Fibroblast of upper back skin (primary cell): ENCODE measurements around the gene LST1.

ENCODE experiments used
- DNase-seq: peaks from one replicate; pipeline ENCODE4 v3.0.0-alpha.2; 2013

Gene LST1

DNA sequence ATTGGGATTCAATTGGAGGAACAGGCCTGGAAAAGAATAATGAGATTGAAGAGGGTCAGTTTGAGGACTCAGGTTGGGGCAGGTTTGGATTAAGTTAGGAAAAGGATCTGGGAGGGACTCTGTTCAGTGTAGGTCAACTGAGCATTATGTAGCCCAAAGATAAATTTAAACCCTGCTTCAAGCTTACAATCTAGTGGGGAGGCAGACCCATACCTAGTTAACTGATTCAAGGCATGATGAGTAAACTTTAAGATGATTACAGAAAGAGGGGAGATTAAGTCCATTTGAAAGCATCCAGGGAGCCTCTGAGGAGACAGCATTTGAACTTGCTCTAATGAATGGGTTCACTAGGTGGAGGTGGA lies 25.4 kb upstream of the LST1 start:
- DNase-seq: no peak

DNA sequence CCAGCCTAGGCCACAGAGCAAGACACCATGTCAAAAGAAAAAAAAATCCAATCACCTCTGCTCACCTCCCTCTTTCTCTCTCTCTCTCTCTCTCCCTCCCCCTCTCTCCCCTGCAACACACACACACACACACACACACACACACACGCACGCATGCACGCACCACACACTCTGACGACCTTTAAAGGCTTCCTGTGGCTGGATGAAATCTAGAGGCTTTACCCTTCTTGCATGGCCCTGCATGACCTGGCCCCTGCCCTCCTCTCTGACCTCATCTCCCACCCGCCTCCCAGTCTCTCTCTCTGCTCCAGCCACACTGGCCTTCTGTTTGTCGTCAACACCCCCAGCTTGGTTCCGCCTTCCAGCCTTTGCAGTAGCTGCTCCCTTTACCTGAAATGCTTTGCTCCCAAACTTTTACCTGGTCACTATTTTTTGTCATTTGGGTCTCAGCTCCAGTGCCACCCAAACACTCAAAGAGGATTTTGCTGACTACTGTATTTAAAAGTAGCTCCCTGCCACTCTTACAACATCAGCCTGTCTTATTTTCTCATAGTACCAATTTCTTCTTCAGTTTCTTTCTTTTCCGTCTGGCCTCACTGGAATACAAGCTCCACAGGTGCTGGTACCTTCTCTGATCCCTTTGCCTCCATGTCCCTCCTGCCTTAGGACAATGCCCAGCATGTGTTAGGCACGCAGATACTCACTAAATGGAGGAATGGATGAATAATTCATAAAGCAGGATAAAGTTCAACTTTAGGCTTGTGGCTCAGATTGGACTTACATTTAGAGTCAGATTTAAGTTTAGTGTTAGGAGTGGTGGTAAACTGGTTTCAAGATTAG lies 18.3 kb upstream of the LST1 start:
- no peak for DNase-seq

DNA sequence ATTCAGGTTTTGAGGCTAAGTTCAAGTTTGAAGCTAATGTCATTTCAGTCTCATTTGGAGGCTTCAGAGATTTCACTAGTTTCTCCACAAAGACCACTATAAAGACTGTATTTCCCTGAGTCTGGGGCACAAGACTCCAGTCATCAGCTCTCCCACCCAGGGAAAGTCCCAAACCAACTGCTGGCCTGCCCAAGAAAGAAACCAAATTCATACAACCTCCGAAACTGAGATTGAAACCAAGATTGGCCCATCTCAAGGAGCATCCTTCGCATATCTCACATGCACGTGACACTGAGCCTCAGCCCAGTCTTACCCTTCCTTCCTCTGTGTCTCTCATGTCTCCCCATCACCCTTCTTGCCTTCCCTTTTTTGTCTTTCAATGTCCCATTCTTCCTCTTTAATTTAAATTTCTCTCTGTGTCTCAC lies 17.5 kb upstream of the LST1 start:
- DNase-seq: no peak

DNA sequence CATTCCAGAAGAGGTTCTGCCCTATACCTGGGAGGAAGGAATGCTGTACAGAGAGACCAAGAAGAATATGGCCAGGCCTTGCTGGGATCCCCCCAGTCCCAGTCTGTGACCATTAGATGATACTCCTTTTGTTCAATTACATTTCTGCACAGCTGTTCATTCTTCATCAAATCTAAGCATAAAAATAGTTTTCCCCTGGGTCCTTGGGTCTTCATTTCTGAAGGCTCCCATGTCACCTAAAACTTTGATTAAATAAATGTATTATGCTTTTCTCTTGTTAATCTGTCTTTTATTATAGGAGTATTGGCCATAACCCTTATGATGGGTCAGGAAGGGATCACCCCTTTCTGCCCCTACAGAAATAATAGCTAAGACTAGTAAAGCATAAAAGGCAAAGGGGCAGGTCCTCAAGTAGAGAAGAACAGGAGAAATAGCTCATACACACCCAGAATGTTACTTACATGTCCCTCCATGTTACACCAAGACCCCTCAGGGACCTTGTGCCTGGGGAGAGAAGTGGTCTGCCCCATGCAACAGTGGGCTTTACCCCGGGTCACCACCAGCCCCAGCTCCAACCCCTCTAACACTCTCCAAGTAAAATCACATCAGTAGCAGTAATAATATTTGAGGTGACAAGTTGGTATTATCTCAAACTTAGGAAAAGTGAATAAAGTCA lies 16.1 kb upstream of the LST1 start:
- no peak for DNase-seq

DNA sequence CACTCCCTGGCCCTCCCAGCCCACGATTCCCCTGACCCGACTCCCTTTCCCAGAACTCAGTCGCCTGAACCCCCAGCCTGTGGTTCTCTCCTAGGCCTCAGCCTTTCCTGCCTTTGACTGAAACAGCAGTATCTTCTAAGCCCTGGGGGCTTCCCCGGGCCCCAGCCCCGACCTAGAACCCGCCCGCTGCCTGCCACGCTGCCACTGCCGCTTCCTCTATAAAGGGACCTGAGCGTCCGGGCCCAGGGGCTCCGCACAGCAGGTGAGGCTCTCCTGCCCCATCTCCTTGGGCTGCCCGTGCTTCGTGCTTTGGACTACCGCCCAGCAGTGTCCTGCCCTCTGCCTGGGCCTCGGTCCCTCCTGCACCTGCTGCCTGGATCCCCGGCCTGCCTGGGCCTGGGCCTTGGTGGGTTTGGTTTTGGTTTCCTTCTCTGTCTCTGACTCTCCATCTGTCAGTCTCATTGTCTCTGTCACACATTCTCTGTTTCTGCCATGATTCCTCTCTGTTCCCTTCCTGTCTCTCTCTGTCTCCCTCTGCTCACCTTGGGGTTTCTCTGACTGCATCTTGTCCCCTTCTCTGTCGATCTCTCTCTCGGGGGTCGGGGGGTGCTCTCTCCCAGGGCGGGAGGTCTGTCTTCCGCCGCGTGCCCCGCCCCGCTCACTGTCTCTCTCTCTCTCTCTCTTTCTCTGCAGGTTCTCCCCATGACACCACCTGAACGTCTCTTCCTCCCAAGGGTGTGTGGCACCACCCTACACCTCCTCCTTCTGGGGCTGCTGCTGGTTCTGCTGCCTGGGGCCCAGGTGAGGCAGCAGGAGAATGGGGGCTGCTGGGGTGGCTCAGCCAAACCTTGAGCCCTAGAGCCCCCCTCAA lies 13.8 kb upstream of the LST1 start, which contains the start of gene LTA:
Gene LTA, plus strand, starts transcription at position 249 of the 871 bp plus-strand sequence. Its CDS starts 454 bp downstream, at position 703.
- DNase-seq: no peak

DNA sequence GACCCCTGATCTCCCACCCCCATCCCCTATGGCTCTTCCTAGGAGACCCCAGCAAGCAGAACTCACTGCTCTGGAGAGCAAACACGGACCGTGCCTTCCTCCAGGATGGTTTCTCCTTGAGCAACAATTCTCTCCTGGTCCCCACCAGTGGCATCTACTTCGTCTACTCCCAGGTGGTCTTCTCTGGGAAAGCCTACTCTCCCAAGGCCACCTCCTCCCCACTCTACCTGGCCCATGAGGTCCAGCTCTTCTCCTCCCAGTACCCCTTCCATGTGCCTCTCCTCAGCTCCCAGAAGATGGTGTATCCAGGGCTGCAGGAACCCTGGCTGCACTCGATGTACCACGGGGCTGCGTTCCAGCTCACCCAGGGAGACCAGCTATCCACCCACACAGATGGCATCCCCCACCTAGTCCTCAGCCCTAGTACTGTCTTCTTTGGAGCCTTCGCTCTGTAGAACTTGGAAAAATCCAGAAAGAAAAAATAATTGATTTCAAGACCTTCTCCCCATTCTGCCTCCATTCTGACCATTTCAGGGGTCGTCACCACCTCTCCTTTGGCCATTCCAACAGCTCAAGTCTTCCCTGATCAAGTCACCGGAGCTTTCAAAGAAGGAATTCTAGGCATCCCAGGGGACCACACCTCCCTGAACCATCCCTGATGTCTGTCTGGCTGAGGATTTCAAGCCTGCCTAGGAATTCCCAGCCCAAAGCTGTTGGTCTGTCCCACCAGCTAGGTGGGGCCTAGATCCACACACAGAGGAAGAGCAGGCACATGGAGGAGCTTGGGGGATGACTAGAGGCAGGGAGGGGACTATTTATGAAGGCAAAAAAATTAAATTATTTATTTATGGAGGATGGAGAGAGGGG lies 12.6 kb upstream of the LST1 start:
- DNase-seq: no peak

DNA sequence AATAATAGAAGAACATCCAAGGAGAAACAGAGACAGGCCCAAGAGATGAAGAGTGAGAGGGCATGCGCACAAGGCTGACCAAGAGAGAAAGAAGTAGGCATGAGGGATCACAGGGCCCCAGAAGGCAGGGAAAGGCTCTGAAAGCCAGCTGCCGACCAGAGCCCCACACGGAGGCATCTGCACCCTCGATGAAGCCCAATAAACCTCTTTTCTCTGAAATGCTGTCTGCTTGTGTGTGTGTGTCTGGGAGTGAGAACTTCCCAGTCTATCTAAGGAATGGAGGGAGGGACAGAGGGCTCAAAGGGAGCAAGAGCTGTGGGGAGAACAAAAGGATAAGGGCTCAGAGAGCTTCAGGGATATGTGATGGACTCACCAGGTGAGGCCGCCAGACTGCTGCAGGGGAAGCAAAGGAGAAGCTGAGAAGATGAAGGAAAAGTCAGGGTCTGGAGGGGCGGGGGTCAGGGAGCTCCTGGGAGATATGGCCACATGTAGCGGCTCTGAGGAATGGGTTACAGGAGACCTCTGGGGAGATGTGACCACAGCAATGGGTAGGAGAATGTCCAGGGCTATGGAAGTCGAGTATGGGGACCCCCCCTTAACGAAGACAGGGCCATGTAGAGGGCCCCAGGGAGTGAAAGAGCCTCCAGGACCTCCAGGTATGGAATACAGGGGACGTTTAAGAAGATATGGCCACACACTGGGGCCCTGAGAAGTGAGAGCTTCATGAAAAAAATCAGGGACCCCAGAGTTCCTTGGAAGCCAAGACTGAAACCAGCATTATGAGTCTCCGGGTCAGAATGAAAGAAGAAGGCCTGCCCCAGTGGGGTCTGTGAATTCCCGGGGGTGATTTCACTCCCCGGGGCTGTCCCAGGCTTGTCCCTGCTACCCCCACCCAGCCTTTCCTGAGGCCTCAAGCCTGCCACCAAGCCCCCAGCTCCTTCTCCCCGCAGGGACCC lies 11.7 kb upstream of the LST1 start:
- DNase-seq: no peak

DNA sequence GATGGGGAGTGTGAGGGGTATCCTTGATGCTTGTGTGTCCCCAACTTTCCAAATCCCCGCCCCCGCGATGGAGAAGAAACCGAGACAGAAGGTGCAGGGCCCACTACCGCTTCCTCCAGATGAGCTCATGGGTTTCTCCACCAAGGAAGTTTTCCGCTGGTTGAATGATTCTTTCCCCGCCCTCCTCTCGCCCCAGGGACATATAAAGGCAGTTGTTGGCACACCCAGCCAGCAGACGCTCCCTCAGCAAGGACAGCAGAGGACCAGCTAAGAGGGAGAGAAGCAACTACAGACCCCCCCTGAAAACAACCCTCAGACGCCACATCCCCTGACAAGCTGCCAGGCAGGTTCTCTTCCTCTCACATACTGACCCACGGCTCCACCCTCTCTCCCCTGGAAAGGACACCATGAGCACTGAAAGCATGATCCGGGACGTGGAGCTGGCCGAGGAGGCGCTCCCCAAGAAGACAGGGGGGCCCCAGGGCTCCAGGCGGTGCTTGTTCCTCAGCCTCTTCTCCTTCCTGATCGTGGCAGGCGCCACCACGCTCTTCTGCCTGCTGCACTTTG lies 10.7 kb upstream of the LST1 start, which contains the start of gene TNF:
Gene TNF, plus strand, starts transcription at position 231 of the 567 bp plus-strand sequence. Its CDS starts 177 bp downstream, at position 408.
- DNase-seq: no peak

DNA sequence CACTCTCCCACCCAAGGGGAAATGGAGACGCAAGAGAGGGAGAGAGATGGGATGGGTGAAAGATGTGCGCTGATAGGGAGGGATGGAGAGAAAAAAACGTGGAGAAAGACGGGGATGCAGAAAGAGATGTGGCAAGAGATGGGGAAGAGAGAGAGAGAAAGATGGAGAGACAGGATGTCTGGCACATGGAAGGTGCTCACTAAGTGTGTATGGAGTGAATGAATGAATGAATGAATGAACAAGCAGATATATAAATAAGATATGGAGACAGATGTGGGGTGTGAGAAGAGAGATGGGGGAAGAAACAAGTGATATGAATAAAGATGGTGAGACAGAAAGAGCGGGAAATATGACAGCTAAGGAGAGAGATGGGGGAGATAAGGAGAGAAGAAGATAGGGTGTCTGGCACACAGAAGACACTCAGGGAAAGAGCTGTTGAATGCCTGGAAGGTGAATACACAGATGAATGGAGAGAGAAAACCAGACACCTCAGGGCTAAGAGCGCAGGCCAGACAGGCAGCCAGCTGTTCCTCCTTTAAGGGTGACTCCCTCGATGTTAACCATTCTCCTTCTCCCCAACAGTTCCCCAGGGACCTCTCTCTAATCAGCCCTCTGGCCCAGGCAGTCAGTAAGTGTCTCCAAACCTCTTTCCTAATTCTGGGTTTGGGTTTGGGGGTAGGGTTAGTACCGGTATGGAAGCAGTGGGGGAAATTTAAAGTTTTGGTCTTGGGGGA lies 10.0 kb upstream of the LST1 start:
- no peak for DNase-seq

DNA sequence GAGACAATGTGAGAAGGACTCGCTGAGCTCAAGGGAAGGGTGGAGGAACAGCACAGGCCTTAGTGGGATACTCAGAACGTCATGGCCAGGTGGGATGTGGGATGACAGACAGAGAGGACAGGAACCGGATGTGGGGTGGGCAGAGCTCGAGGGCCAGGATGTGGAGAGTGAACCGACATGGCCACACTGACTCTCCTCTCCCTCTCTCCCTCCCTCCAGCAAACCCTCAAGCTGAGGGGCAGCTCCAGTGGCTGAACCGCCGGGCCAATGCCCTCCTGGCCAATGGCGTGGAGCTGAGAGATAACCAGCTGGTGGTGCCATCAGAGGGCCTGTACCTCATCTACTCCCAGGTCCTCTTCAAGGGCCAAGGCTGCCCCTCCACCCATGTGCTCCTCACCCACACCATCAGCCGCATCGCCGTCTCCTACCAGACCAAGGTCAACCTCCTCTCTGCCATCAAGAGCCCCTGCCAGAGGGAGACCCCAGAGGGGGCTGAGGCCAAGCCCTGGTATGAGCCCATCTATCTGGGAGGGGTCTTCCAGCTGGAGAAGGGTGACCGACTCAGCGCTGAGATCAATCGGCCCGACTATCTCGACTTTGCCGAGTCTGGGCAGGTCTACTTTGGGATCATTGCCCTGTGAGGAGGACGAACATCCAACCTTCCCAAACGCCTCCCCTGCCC lies 9.0 kb upstream of the LST1 start:
- DNase-seq: no peak

DNA sequence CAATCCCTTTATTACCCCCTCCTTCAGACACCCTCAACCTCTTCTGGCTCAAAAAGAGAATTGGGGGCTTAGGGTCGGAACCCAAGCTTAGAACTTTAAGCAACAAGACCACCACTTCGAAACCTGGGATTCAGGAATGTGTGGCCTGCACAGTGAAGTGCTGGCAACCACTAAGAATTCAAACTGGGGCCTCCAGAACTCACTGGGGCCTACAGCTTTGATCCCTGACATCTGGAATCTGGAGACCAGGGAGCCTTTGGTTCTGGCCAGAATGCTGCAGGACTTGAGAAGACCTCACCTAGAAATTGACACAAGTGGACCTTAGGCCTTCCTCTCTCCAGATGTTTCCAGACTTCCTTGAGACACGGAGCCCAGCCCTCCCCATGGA lies 8.5 kb upstream of the LST1 start:
- DNase-seq: no peak

DNA sequence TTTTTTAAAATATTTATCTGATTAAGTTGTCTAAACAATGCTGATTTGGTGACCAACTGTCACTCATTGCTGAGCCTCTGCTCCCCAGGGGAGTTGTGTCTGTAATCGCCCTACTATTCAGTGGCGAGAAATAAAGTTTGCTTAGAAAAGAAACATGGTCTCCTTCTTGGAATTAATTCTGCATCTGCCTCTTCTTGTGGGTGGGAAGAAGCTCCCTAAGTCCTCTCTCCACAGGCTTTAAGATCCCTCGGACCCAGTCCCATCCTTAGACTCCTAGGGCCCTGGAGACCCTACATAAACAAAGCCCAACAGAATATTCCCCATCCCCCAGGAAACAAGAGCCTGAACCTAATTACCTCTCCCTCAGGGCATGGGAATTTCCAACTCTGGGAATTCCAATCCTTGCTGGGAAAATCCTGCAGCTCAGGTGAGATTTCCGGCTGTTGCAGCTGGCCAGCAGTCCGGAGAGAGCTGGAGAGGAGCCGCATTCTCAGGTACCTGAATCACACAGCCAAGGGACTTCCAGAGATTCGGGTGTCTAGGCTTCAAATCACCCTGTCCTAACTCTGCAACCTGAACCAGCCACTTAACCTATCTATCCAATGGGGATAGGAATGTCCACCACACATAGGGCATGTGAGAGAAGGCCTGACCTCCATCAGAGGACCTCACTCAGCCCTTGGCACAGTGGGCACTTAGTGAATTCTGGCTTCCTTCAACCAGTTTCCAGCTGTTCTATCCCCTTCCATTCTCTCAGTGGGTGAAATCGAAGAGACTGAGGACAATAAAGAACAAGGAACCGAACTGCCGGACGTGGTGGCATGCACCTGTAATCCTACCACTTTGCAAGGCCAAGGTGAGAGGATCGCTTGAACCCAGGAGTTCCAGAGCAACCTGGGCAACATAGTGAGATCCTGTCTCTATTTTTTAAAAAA lies 7.6 kb upstream of the LST1 start:
- DNase-seq: no peak

DNA sequence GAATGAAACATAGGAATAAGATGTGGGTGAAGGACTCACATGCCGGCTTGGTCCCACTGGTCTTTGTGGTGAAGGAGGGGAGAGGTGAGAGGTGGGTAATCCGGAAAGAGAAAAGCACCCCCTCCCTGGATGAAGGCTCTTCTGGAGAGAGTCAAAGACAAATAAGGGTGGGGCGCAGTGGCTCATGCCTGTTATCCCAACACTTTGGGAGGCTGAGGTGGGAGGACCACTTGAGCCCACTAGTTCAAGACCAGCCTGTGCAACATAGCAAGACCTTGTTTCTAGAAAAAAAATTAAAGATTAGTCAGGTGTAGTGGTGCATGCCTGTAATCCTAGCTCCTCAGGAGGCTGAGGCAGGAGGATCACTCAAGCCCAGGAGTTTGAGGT lies 7.0 kb upstream of the LST1 start:
- no peak for DNase-seq

DNA sequence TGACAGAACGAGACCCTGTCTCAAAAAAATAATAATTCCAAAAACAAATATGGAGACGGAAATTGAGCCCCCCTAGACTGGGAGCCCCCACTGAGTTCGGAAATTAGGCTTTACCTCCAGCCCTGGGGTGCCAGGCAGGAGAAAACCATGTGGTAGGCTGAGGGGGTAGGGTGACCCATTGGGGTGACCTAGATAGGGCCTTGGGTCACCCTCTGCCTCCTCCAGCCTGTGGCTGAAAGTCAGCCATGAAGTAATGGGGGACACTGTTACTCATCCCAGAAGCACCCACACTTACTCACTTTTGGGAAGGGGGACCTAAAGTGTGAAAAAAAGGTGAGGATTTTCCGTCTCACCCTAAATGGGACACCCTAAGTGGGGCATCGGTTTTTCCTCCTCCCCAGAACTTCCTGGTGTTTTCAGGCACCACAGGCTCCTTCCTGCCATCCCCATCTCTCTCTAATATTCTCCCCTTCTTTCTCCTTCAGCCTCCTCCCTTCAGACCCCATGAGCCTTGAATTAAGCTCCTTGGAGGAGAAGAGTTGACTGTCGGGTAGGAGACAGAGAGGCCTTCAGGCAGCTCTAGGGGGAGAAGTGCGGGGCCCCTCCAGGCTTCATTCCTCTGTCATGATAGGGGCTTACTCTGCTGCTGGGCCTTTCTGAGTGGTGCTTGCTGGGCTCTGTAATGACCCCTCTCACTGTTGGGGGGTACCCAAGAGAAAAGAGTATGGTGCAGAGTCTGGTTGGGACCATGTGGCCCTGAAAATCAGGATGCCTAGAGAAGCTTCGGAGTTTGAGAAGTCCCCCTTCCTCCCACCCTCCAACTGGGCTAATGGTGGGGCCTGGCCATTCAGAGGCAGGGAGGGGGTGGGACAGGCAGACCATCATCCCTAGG lies 6.3 kb upstream of the LST1 start:
- no peak for DNase-seq

DNA sequence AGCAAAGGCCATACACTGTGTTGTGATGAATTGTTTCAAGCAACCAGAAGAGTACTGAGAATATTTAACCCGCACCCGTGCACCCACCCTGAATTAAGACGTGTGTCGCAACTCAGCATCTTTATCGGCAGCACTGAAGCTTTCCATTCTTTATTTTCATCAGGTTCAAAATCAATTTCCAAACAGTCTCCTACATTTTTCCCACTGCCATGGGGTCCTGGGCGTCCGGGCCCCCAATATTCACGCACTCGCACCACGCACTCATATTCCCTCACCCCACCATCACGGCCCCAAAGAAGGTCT lies 5.7 kb upstream of the LST1 start:
- DNase-seq: no peak

DNA sequence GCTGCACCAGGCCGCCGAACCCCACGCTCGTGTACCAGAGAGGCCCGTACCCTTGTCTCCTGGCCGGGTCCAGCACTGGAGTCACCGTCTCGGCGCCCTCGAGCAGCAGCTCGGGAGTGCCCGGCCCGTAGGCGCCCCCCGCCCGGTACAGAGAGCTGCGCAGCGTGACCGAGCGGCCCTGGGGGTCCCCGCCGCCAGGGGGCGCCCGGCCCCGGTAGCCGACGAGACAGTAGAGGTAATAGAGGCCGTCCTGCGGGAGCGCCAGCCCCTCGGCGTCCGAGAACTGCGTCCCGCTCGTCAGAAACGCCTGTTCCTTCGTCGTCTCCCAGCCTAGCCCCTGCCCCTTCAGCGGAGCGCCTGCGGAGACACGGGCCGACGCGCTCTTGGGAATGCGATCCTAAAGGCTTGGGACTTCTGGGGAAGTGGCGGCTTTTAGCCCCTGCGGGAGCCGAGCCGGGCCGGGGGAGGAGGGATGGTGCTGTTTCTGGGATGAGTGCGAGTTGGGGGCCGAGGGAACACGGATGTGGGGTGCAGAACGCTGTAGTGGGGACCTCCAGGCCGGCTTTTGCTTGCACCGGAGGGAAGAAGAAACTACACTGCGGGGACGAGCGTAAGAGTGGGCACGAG lies 5.2 kb upstream of the LST1 start:
- peak; percentile 77 for DNase-seq
